Measurements from ENCODE around the gene DPP6.

DPP6 gene

GRCh38 chr7:154504918-154505317 lies 452.7 kb downstream of the DPP6 start:
- no peak overlapping the region for H2AFZ ChIP-seq
- TF ChIP-seq, protein P1, sequence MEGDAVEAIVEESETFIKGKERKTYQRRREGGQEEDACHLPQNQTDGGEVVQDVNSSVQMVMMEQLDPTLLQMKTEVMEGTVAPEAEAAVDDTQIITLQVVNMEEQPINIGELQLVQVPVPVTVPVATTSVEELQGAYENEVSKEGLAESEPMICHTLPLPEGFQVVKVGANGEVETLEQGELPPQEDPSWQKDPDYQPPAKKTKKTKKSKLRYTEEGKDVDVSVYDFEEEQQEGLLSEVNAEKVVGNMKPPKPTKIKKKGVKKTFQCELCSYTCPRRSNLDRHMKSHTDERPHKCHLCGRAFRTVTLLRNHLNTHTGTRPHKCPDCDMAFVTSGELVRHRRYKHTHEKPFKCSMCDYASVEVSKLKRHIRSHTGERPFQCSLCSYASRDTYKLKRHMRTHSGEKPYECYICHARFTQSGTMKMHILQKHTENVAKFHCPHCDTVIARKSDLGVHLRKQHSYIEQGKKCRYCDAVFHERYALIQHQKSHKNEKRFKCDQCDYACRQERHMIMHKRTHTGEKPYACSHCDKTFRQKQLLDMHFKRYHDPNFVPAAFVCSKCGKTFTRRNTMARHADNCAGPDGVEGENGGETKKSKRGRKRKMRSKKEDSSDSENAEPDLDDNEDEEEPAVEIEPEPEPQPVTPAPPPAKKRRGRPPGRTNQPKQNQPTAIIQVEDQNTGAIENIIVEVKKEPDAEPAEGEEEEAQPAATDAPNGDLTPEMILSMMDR (IDR thresholded peaks at IDR 0.05): no peak
- H3K36me3 ChIP-seq (ENCODE audit: control insufficient read depth, insufficient read depth, low read length): no peaks in the 10 kb centered on the region
- H3K79me2 ChIP-seq: no peaks in the 10 kb centered on the region
- no peak overlapping the region for H3K27ac ChIP-seq
- no peak overlapping the region for H3K9ac ChIP-seq
- H3K4me3 ChIP-seq (ENCODE audit: low read depth, low read length): no peak overlapping the region
- no peaks in the 10 kb centered on the region for H3K27me3 ChIP-seq (ENCODE audit: control insufficient read depth, insufficient read depth, low read length)
- H3K4me2 ChIP-seq (ENCODE audit: low read length): no peak overlapping the region
- no peaks in the 10 kb centered on the region for H3K4me1 ChIP-seq
- H3K9me3 ChIP-seq (ENCODE audit: control insufficient read depth, low read length): no peaks in the 10 kb centered on the region

DNA sequence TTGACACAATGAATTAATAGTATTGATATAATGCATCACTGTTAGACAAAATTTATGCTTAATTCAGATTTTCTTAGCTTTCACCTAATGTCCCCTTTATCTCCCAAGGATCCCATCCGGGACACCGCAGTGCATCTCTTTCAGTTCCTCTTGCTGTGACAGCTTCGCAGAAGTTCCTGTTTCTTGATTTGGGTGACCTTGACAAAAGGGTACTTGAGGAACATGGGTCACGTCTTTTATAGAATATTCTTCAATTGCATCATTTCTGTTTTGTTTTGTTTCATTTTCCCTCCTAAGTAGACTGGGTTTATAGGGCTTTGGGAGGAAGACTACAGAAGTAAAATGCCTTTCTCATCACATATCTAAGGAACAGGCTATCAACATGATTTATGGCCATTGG lies 453.2 kb downstream of the DPP6 start:
- H2AFZ ChIP-seq: no peak overlapping the region
- no peaks in the 10 kb centered on the region for H3K36me3 ChIP-seq (ENCODE audit: control insufficient read depth, insufficient read depth, low read length)
- H3K27me3 ChIP-seq (ENCODE audit: control insufficient read depth, insufficient read depth, low read length): no peaks in the 10 kb centered on the region
- H3K4me3 ChIP-seq (ENCODE audit: low read depth, low read length): no peak overlapping the region
- TF ChIP-seq, protein P1 (IDR thresholded peaks at IDR 0.05): no peak
- H3K4me2 ChIP-seq (ENCODE audit: low read length): no peak overlapping the region
- H3K4me1 ChIP-seq: no peaks in the 10 kb centered on the region
- H3K79me2 ChIP-seq: no peaks in the 10 kb centered on the region
- H3K9ac ChIP-seq: no peak overlapping the region
- H3K9me3 ChIP-seq (ENCODE audit: control insufficient read depth, low read length): no peaks in the 10 kb centered on the region
- H3K27ac ChIP-seq: no peak overlapping the region

- Histone ChIP-seq H3K9me3 (ENCODE audit: control insufficient read depth, low read length) (no peaks in the 10 kb centered on the region), H3K27me3 (ENCODE audit: control insufficient read depth, insufficient read depth, low read length) (no peaks in the 10 kb centered on the region)
Measured at GRCh38 chr7:154509192-154509591, 457.0 kb downstream of the DPP6 start.

GRCh38 chr7:154512121-154512833 lies 460.1 kb downstream of the DPP6 start:
- Histone ChIP-seq H3K4me3 (ENCODE audit: low read depth, low read length) (no peak overlapping the region), H3K36me3 (ENCODE audit: control insufficient read depth, insufficient read depth, low read length) (no peaks in the 10 kb centered on the region), H3K27me3 (ENCODE audit: control insufficient read depth, insufficient read depth, low read length) (no peaks in the 10 kb centered on the region), H3K4me2 (ENCODE audit: low read length) (no peak overlapping the region), H3K9me3 (ENCODE audit: control insufficient read depth, low read length) (no peaks in the 10 kb centered on the region), H3K27ac (no peak overlapping the region), H3K9ac (no peak overlapping the region), H3K79me2 (no peaks in the 10 kb centered on the region), H2AFZ (no peak overlapping the region), H3K4me1 (no peaks in the 10 kb centered on the region)
- TF ChIP-seq, protein P1 (IDR thresholded peaks at IDR 0.05): no peak

More at GRCh38 chr7:154509192-154509591, 457.0 kb downstream of the DPP6 start:
- Histone ChIP-seq H3K4me1 (no peaks in the 10 kb centered on the region), H3K27ac (no peak overlapping the region), H3K4me2 (ENCODE audit: low read length) (no peak overlapping the region), H3K79me2 (no peaks in the 10 kb centered on the region), H3K4me3 (ENCODE audit: low read depth, low read length) (no peak overlapping the region), H3K9ac (no peak overlapping the region), H3K36me3 (ENCODE audit: control insufficient read depth, insufficient read depth, low read length) (no peaks in the 10 kb centered on the region), H2AFZ (no peak overlapping the region)
- TF ChIP-seq, protein P1 (IDR thresholded peaks at IDR 0.05): no peak

- Histone ChIP-seq H3K36me3 (ENCODE audit: control insufficient read depth, insufficient read depth, low read length) (no peaks in the 10 kb centered on the region), H3K9ac (no peak overlapping the region), H3K4me1 (no peaks in the 10 kb centered on the region), H3K4me3 (ENCODE audit: low read depth, low read length) (no peak overlapping the region), H3K27ac (no peak overlapping the region), H3K79me2 (no peaks in the 10 kb centered on the region), H2AFZ (no peak overlapping the region), H3K27me3 (ENCODE audit: control insufficient read depth, insufficient read depth, low read length) (no peaks in the 10 kb centered on the region), H3K9me3 (ENCODE audit: control insufficient read depth, low read length) (no peaks in the 10 kb centered on the region), H3K4me2 (ENCODE audit: low read length) (no peak overlapping the region)
- TF ChIP-seq, protein P1 (IDR thresholded peaks at IDR 0.05): no peak
Measured at GRCh38 chr7:154517768-154518167, 465.6 kb downstream of the DPP6 start.
